ENCODE data around the gene HOXA13.

HOXA13 gene

DNA sequence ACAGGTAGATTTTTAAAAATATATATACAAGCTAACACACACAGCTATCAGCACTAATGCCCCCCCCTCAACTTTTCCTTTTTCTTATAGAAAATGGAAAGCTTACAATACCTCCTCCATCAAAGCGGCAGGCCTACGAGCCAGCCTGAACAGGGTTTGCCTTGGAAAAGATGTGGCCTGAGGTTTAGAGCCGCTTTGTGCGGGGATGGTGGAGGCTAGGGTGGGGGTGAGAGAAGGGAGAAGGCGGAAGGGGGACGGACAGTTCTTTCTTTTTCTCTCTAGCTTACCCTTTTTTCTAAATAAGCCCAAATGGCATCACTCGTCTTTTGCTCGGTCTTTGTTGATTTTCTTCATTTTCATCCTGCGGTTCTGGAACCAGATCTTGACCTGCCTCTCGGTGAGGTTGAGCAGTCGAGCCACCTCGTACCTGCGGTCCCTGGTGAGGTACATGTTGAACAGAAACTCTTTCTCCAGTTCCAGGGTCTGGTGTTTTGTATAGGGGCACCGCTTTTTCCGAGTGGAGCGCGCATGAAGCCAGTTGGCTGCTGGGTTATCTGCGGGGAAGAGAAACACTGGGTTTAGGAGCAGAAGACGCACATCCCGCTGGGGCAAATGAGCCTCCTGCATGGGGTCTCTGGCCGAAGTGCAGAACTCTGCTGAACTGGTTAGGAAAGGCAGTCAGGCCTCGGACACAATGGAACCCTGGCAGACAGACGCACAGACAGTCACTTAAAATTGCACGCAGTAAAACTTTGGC, 36.4 kb downstream of the HOXA13 start:
- peak overlapping the region in 1 of 2 donors; percentile 58 for H3K4me3 Mint-ChIP-seq
- peaks cover 54 to 82% of the 10 kb centered on the region in 2 donors for H3K27me3 Mint-ChIP-seq
- no peak for DNase-seq
- peaks cover 21 to 37% of the 10 kb centered on the region in 2 donors for H3K4me1 Mint-ChIP-seq
- peak overlapping the region; percentile 91 for H3K27ac Mint-ChIP-seq
- peaks cover 0 to 2% of the 10 kb centered on the region in 2 donors for H3K9me3 Mint-ChIP-seq
- H3K36me3 Mint-ChIP-seq = peaks cover 0 to 5% of the 10 kb centered on the region in 2 donors
- ATAC-seq (replicated peaks) = no peak

DNA sequence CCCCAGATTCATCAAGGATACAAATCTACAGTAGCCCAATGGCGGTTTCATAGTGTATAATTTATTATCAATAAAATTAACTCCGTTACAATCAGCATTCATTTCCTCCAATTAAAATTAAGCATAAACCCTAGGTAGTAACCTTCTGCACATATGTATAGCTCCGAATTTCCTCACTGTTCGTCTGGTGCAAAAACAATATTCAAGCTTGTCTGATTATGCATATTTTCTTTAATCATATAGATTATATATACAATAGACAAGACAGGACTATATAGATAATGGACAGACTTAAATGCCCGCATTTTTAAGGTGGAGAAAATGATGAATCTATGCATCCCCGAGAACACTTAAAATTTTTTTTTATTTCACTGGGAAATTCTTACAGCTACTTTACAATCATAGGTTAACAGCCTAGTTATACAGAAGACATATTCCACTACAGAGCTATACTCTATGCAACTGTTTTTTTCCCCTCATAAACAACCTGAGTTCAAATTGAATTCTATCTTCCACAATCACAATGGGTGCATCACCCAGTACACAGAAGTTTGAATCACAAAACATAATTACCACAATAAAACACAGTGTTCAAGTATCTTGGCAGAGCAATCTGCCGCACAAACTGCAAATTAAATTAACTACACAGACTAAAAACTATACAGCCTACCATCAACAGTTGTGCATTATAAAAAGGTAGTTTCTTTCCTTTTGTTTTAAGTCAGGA, 37.2 kb downstream of the HOXA13 start:
- ATAC-seq (replicated peaks) (no peak), DNase-seq (no peak)
- H3K4me3 Mint-ChIP-seq = no peak overlapping the region
- peaks cover 59 to 84% of the 10 kb centered on the region in 2 donors for H3K27me3 Mint-ChIP-seq
- H3K9me3 Mint-ChIP-seq = peaks cover 0 to 3% of the 10 kb centered on the region in 2 donors
- H3K4me1 Mint-ChIP-seq = peaks cover 25 to 44% of the 10 kb centered on the region in 2 donors
- H3K36me3 Mint-ChIP-seq = peaks cover 2 to 10% of the 10 kb centered on the region in 2 donors
- no peak overlapping the region for H3K27ac Mint-ChIP-seq

DNA sequence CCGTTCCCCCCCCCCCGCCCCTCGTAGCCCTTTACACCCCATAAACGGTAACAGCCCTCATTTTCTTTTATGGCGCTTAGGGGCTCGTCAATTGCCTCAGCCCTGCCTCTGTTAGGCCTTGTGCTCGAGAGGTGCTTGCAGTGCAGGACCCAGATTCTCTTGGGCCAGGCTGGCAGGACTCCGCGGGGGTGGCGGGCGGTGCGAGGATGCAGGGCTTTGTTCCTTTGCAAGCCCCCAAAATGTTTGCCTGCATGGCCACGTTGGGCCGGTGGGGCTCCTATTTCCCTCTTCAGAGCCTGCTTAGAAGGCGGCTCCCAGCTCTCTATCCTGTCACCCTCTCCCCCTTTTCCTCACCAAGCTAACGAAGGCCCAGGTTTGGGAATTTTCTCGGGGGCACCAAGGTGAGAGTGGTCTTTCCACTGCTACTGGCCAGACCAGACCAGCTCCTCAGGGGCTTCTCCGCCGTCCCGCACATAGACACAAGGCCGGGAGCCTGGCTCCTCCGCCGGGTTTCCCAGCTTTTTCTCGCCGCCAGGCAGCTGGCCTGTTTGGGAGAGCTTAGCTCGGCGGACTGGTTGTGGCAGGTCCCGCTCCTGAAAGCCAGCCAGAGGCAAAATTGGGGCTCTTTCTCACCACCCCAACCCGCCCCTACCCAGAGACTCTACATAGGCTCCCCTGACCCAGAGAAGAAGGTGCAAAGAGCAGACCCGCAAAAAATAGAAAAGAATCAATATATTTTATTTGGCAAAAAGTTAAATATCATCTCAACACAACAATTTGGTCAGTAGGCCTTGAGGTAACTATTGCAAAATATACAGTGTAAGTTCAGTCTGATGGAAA, 38.0 kb downstream of the HOXA13 start:
- ATAC-seq (replicated peaks) = no peak
- DNase-seq = no peak
- Mint-ChIP-seq H3K9me3 (peaks cover 0 to 2% of the 10 kb centered on the region in 2 donors), H3K4me3 (no peak overlapping the region), H3K36me3 (peaks cover 2 to 8% of the 10 kb centered on the region in 2 donors), H3K27ac (no peak overlapping the region), H3K27me3 (peaks cover 60 to 84% of the 10 kb centered on the region in 2 donors), H3K4me1 (peaks cover 24 to 49% of the 10 kb centered on the region in 2 donors)

DNA sequence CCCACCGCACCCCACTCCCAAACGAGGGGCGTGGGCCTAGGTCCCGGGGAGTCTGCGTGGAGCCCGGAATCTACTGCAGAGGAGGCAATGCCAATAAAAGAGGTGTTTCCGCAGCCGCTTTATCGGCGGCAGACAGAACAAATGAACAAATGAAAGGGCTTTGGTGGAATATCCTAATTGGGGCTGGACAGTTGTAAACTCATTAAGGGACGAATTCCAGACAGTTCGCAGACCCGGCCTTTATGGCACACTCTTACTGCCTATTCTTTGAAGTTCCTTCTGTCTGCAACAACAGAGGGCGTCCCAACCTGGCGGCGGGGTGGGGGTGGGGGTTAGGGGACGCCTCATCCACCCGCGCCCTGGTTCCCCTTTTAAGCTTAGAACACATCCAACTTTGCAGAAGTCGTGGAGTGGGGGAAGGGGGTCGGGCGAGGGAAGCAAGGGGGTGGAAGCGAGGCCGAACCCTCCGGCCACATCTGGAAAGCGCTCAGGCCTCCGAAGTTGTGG, 38.6 kb downstream of the HOXA13 start:
- peak in 1 of 2 donors; percentile 6 for ATAC-seq (replicated peaks)
- H3K4me1 Mint-ChIP-seq = peaks cover 26 to 56% of the 10 kb centered on the region in 2 donors
- H3K36me3 Mint-ChIP-seq = peaks cover 2 to 8% of the 10 kb centered on the region in 2 donors
- no peak for DNase-seq
- H3K27me3 Mint-ChIP-seq = peaks cover 61 to 84% of the 10 kb centered on the region in 2 donors
- H3K9me3 Mint-ChIP-seq = peaks cover 0 to 2% of the 10 kb centered on the region in 2 donors
- H3K4me3 Mint-ChIP-seq = peak overlapping the region; percentile 82 to 87
- peak overlapping the region; percentile 72 for H3K27ac Mint-ChIP-seq

DNA sequence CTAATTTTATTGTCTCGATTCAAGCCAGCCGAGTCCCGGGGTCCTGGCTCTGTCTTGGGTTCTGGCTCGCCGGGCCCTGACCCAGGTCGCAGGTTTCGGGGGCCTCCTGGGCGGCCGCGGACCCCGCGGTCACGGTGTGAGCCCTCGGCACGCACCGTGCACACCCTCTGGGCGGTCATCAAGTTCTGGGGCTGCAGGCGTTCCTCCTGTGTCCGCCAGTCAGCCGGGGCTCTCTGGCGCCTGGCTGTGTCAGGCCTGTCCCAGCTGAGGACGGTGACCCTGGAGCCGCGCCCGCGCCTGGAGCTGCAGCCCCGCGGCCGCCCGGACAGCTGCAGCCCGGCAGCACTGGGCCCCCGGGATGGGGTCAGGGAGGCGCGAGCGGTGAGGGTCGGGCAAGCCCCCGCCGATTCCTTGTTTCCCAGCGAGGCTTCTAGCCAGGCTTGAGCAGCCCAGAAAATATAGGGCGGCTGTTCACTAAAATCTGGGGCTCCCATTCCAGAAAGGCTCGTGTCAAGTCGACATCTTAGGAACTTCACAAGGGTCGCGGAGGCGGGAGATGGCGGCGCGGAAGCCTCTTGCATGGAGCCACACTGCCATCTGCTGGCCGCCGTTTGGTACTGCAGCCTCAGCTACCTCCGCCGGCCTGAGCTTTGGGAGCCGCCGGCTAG, 39.2 kb downstream of the HOXA13 start:
- Mint-ChIP-seq H3K27ac (peak overlapping the region; percentile 72), H3K36me3 (peaks cover 2 to 8% of the 10 kb centered on the region in 2 donors), H3K9me3 (peaks cover 0 to 2% of the 10 kb centered on the region in 2 donors), H3K27me3 (peaks cover 58 to 84% of the 10 kb centered on the region in 2 donors), H3K4me1 (peaks cover 25 to 59% of the 10 kb centered on the region in 2 donors), H3K4me3 (peak overlapping the region; percentile 82 to 87)
- DNase-seq = peak; percentile 72
- ATAC-seq (replicated peaks) = peak; percentile 71 to 74

DNA sequence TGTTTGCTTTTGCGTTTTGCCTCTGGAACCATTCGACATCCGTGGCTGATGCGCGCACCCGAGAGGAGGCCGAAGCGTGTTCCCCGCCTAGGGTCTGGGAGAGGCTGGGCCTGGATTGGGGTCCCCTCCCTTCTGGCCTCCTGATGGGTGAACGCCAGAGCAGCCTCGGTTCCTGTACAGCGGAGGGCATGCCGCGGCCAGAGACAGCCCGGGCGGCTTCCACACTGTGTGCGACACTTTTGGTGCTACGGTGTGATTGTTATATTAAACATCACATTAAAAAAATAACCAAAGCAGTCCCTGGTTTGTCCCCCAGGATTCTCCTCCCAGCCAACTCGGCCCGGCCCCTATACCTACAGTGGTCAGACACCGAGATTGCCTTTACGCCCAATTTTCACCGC, 39.7 kb downstream of the HOXA13 start:
- DNase-seq = no peak

DNA sequence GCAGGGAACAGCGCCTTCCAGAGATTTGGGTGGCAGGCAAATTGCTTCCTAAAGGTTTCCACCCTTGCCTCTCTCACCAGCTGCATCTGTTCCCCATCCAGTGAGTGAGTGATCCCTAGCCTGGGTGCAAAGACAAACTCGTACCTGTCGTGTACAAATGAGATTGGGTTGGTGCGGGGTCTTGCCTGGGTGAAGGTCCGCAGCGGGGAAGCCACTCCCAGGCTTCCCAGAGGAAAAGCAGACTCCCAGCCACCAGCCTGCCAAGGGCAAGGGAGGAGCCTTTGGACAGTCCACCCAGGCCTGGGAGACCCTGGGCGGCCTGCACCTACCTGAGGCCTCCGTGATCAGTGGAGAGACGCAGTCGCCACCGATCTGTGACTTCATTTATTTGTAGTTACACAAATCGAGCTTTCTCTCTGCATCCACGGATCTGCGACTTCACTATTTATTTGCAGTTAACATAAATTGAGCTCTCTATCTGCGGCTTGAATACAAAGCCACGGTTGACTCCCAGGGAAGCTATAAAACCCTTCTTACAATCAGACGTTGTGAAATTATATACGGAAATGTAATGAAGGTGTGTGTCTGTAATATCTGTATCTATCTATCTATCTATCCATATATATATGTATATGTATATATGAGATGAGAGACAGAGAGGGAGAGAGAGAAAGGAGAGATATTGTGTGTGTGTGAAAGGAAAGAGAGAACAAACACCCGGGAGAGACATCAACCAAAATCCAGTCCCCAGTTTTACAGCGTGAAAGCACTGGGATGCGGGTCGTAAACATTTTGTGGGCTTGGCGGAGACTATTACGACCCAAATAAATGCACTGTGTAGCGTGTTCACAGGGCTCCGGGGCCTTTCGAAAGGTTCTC, 40.4 kb downstream of the HOXA13 start:
- H3K4me3 Mint-ChIP-seq = peak overlapping the region; percentile 43 to 60
- ATAC-seq (replicated peaks) (no peak), DNase-seq (no peak)
- peak overlapping the region; percentile 44 for H3K27ac Mint-ChIP-seq
- peaks cover 2 to 17% of the 10 kb centered on the region in 2 donors for H3K36me3 Mint-ChIP-seq
- peaks cover 64 to 88% of the 10 kb centered on the region in 2 donors for H3K27me3 Mint-ChIP-seq
- peaks cover 30 to 66% of the 10 kb centered on the region in 2 donors for H3K4me1 Mint-ChIP-seq
- H3K9me3 Mint-ChIP-seq = peaks cover 2 to 3% of the 10 kb centered on the region in 2 donors

More for the DNA sequence above, 39.7 kb downstream of the HOXA13 start:
- Mint-ChIP-seq H3K9me3 (peaks cover 0 to 2% of the 10 kb centered on the region in 2 donors), H3K27me3 (peaks cover 61 to 87% of the 10 kb centered on the region in 2 donors), H3K27ac (peak overlapping the region; percentile 67), H3K4me1 (peaks cover 27 to 60% of the 10 kb centered on the region in 2 donors), H3K4me3 (peak overlapping the region; percentile 67 to 87), H3K36me3 (peaks cover 2 to 12% of the 10 kb centered on the region in 2 donors)
- peak; percentile 23 to 32 for ATAC-seq (replicated peaks)

DNA sequence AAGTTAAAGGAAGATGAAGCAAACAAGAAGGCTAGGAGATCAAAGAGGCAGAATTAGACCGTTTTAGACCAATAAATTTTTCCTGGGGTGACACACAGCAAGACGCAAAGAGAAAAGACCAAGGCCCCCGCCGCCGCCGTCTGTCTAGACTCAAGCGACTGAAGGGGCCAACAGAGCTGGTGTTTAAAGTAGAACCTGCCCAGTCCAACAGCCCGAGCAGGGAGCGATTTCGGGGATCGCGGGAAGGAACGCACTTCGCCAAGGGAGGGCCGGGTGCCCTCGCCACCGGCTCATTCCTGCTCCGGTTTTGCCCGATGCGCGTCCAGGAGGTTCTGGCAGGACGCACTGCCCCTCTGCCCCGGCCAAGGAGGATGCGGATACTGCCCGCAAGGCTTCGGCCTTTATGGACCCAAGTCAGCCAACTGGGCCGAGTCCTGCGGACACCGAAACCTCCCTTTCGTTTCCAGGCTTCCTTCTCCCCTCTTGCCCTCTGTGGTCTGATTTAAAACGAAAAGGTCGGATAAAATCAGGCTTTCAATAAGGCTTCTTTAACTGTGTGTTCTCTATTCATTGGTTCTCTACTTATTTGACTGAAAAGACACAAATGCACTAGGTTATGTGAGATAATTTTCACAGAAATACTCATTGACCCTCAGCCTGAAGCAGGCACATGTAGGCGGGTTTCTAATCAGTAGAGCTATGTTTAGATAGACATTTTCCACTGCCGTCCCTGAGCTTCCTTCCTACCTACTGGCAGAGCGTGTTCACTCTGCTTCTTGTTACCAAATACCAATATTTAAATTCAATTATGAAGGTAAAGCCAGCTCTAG, 41.2 kb downstream of the HOXA13 start:
- peaks cover 2 to 3% of the 10 kb centered on the region in 2 donors for H3K9me3 Mint-ChIP-seq
- H3K4me1 Mint-ChIP-seq = peaks cover 25 to 62% of the 10 kb centered on the region in 2 donors
- peaks cover 65 to 88% of the 10 kb centered on the region in 2 donors for H3K27me3 Mint-ChIP-seq
- peaks cover 2 to 19% of the 10 kb centered on the region in 2 donors for H3K36me3 Mint-ChIP-seq
- DNase-seq = no peak
- peak overlapping the region; percentile 91 for H3K27ac Mint-ChIP-seq
- no peak for ATAC-seq (replicated peaks)
- H3K4me3 Mint-ChIP-seq = peak overlapping the region; percentile 47 to 68

DNA sequence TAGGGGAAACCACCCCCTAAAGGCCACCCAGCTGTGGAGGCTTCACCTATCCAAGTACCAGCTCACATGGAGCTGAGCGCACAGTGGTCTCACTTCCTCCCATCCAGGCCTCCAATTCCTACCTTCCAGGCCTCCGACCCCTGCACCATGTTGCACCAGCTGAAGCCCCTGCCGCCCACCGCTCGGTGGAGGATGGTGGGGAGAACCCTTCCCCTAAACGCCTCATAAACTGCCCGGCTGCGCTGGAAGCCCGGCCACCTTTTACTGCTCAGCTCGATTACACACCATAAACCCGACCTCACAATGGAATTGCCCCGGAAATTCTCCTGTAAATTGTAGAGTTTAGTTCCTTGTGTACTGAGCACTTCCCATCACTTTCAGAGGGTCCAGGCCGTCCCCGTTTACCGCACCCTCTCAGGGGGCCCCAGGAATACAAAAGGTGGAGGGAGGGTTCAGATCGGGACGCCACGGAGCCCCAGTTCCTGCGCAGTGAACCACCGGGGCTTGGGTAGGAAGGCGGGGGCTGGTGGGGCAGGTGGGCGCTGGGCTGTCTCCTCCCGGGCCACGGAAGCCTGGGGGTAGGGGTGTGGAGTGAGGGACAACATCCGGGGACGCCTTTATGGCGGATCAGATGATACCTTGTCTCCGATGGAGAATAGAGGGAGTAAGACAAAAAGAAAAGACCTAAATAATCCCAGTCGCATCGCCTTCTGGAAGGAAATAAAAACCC, 42.0 kb downstream of the HOXA13 start:
- H3K36me3 Mint-ChIP-seq = peaks cover 2 to 19% of the 10 kb centered on the region in 2 donors
- H3K27me3 Mint-ChIP-seq = peaks cover 67 to 88% of the 10 kb centered on the region in 2 donors
- peaks cover 2 to 3% of the 10 kb centered on the region in 2 donors for H3K9me3 Mint-ChIP-seq
- DNase-seq = no peak
- peak overlapping the region in 1 of 2 donors; percentile 68 for H3K4me3 Mint-ChIP-seq
- H3K4me1 Mint-ChIP-seq = peaks cover 23 to 59% of the 10 kb centered on the region in 2 donors
- no peak for ATAC-seq (replicated peaks)
- peak overlapping the region; percentile 91 for H3K27ac Mint-ChIP-seq

DNA sequence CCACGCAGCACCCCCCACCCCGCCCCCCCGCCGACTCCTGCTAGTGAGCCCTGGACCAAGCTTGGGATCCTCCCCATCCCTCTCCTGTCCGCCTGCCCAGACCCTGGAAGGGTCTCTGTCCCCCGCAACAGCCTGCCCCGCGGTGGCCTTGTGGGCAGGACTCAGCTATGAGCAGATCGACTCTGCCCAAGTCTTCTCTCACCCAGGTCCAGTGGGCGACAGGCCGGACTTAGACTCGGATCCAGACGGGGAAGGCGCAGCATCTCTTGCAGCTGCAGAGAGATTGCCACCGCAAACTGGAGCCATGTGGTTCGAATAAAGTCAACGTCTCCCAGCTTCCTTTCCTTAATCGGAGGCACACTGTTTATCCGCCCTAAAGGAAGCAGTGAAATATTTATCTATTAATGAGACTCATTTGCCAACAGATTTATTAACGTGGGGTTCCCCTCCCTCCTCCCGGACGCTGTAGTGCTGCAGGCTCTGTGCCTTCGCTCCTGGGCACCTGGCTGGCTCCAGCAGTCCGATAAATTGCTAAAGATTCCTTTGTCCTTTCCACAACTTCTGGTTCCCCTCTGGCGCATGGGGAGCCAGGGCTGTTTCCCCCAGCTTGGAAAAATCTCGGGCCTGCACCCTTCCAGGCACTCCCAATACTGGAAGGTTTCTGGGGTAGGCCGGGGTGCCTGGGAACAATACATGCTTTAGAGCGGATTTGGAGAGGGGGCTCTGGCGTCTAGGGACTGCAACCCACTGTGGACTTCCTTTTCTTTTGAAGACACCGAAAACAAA, 42.8 kb downstream of the HOXA13 start:
- H3K4me1 Mint-ChIP-seq = peaks cover 26 to 63% of the 10 kb centered on the region in 2 donors
- peaks cover 2 to 3% of the 10 kb centered on the region in 2 donors for H3K9me3 Mint-ChIP-seq
- ATAC-seq (replicated peaks) = no peak
- H3K27me3 Mint-ChIP-seq = peaks cover 68 to 87% of the 10 kb centered on the region in 2 donors
- DNase-seq = no peak
- peak overlapping the region; percentile 44 to 56 for H3K4me3 Mint-ChIP-seq
- H3K27ac Mint-ChIP-seq = peak overlapping the region; percentile 91
- H3K36me3 Mint-ChIP-seq = peaks cover 2 to 19% of the 10 kb centered on the region in 2 donors

DNA sequence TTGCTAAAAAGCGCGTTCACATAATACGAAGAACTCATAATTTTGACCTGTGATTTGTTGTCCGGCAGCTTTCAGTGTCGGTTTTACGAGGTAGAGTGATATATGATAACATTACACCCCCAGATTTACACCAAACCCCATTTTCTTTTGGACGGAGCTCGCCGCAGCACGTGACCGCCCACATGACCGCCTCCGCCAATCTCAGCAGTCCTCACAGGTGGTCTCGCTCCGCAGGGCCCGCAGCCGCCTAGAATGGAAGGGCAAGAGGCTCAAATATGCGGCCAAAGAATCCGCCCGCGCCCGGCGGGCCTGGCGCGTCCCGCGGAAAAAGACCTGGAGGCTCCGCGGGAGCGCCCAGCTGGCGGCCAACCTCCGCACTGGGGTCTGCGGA, 43.4 kb downstream of the HOXA13 start, which contains the start of gene HOXA7:
Gene HOXA7 (minus strand): TSS at position 168 of the 391 bp plus-strand sequence. CDS start 130 bp downstream, at position 38.
- DNase-seq (no peak), ATAC-seq (replicated peaks) (no peak)
- Mint-ChIP-seq H3K27me3 (peaks cover 68 to 87% of the 10 kb centered on the region in 2 donors), H3K4me1 (peaks cover 32 to 69% of the 10 kb centered on the region in 2 donors), H3K9me3 (peaks cover 3 to 4% of the 10 kb centered on the region in 2 donors), H3K27ac (peak within 1 kb of the TSS; percentile 91), H3K4me3 (peak within 1 kb of the TSS; percentile 56 to 68), H3K36me3 (peaks cover 2 to 19% of the 10 kb centered on the region in 2 donors)
